Gastroesophageal sphincter (tissue), 3 donors: ENCODE results near the gene DDX1.
"Not testable (repeated sequence)": the region's sequence is repeated elsewhere in the genome, so short reads cannot be mapped to it uniquely, and the experiment has no call there.

Source experiments
- EP300 ChIP-seq: sonication (generic); formaldehyde crosslinking; IDR thresholded peaks from one replicate; pipeline ENCODE4 v1.6.1; 2017; ENCODE audit warnings: antibody characterized with exemption, mild to moderate bottlenecking
- POLR2A ChIP-seq, 2 donors: fragments of 450-650 bp; IDR thresholded peaks; one replicate each; pipeline ENCODE4 v1.6.1; 2017; ENCODE audit warnings: antibody characterized with exemption in 2 of 2, mild to moderate bottlenecking in 2 of 2, moderate library complexity in 1 of 2
- POLR2AphosphoS5 ChIP-seq: sonication (generic); formaldehyde crosslinking; IDR thresholded peaks from one replicate; pipeline ENCODE4 v1.6.1; 2017; ENCODE audit warnings: antibody characterized with exemption
- TF ChIP-seq, protein P1 (sequence below), 4 experiments: fragments of 200-600 bp in 2 of 4; fragments of 450-650 bp in 2 of 4; sonication (generic) in 1 of 4; IDR thresholded peaks; one replicate each; pipeline ENCODE4 v1.5.1; 2017 to 2019; ENCODE audit warnings: antibody characterized with exemption in 4 of 4, mild to moderate bottlenecking in 2 of 4, moderate library complexity in 2 of 4

DNA sequence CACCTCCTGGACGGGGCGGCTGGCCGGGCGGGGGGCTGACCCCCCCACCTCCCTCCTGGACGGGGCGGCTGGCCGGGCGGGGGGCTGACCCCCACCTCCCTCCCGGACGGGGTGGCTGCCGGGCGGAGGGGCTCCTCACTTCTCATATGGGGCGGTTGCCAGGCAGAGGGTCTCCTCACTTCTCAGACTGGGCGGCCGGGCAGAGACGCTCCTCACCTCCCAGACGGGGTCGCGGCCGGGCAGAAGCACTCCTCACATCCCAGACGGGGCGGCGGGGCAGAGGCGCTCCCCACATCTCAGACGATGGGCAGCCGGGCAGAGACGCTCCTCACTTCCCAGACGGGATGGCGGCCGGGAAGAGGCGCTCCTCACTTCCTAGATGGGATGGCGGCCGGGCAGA, 88.5 kb downstream of the DDX1 start:
- TF ChIP-seq, protein P1, sequence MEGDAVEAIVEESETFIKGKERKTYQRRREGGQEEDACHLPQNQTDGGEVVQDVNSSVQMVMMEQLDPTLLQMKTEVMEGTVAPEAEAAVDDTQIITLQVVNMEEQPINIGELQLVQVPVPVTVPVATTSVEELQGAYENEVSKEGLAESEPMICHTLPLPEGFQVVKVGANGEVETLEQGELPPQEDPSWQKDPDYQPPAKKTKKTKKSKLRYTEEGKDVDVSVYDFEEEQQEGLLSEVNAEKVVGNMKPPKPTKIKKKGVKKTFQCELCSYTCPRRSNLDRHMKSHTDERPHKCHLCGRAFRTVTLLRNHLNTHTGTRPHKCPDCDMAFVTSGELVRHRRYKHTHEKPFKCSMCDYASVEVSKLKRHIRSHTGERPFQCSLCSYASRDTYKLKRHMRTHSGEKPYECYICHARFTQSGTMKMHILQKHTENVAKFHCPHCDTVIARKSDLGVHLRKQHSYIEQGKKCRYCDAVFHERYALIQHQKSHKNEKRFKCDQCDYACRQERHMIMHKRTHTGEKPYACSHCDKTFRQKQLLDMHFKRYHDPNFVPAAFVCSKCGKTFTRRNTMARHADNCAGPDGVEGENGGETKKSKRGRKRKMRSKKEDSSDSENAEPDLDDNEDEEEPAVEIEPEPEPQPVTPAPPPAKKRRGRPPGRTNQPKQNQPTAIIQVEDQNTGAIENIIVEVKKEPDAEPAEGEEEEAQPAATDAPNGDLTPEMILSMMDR (IDR thresholded peaks at IDR 0.05): not testable (repeated sequence)
- not testable (repeated sequence) for TF ChIP-seq POLR2A (IDR thresholded peaks at IDR 0.05); POLR2AphosphoS5; EP300
